8988T (cell line): ENCODE data around the gene KCNAB2.
"Not testable (repeated sequence)": the region's sequence is repeated elsewhere in the genome, so short reads cannot be mapped to it uniquely, and the experiment has no call there.

Experiments used
- DNase-seq: peaks from one replicate; pipeline ENCODE4 v3.0.0; 2011

The KCNAB2 gene

DNA sequence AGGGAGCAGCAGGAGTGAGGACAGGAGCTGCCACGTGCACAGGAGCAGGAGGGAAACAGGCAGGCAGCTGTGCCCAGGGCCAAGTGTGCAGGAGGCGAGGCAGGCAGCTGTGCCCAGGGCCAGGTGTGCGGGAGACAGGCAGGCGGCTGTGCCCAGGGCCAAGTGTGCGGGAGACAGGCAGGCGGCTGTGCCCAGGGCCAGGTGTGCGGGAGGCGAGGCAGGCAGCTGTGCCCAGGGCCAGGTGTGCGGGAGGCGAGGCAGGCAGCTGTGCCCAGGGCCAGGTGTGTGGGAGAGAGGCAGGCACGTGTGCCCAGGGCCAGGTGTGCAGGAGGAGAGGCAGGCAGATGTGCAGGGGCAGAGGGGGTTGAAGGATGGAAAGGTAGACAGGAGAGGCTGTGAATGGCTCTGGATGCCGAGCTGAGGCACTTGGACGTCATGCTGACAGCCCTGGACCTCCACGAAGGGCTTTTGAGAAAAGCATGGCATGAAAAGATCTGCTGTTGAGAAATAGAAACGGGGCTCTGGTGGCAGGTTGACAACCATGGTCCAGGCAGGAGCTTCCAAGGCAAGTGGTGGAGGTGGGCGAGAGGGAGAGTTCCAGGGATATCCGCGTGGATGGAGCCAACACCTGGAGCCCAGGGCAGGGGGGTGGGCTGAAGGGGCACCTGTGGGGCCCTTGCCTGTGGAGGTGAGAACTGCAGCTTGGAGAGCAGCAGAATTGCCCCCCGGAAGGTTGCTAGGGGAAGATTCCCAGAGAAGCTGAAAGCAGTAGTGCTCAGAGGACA, 34.3 kb upstream of the KCNAB2 start:
- DNase-seq = no peak

GRCh38 chr1:6011946-6012258, 33.8 kb upstream of the KCNAB2 start:
- DNase-seq = no peak

DNA sequence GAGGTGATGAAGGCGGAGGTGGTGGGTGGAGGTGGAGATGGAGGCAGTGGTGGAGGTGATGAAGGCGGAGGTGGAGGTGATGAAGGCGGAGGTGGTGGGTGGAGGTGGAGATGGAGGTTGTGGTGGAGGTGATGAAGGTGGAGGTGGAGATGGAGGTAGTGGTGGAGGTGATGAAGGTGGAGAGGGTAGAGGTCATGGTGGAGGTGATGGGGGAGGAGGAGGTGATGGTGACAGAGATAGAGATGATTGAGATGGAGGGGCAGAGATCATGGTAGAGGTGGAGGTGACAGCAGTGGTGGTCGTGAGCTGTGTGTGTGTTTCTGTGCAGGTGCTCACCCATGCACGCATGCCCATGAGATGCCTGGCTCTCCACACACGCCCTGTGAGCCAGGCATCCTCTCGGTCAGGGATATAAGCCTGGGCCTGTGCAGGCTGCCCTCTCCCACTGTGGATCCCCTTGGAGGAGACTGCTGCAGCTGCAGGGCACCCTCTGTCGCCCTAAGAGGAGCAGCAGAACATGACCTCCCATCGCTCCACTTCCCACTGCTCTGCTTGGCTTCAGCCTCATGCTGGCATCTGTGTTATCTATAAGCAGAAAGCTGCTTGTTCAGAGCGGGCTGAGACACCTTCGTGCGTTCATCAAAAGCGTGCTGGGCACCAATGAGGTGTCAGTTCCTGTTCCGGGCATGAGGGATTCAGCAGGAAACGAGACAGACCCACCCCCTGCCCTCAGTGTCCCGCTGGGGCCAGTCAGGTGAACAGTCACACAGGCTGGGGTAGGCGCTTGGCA, 33.0 kb upstream of the KCNAB2 start:
- no peak for DNase-seq

DNA sequence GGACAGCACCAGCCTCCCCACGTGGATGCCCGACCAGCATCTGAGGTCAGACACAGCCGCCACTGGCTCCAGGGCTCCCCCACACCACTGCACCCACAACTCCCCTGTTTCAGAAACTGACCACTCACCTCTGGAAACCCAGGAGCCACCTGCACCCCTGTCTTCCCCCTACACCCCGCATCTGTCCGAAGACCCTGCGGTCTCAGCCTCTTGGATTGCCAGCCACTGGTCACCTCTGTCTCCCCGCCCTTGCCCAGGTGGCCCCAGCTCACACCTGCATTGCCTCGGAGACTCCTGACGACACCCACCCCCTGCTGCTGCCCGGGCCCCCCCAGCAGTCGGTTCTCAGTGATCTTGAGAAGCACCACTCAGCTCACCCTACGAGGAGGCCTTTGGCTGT, 32.2 kb upstream of the KCNAB2 start:
- no peak for DNase-seq

- no peak for DNase-seq
Observed at GRCh38 chr1:6014130-6014999, 31.3 kb upstream of the KCNAB2 start.

DNA sequence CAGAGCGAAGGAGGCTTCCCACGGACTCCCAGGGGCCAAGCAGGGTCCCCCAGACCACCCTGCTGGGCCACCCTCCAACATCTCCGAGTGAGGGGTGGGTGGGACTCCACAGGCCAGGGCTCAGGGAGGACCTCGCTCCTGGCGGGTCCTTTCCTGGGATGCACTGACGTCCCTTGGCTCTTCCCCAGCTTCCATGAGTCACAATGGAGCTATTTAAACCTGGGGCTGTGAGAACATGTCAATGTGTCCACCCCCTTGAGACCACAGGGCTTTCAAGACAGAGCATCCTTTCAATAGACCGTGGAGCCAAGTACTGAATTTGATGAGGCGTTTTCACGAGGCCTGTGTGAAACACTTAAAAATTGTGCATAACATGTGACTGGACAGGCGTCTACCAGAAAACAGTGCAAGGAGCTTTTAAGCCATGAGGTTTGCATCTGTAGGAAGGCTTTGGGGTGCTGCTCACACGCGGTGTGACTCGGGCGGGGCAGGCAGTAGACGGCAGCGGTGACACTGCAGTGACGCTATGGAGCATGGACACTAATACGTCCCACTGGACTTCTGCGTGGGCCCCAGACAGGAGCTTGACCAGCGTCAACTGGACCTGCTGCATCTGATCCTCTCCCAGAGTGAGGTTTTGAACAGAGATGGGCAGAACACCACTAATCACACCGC, 29.4 kb upstream of the KCNAB2 start:
- peak; percentile 64 for DNase-seq

DNA sequence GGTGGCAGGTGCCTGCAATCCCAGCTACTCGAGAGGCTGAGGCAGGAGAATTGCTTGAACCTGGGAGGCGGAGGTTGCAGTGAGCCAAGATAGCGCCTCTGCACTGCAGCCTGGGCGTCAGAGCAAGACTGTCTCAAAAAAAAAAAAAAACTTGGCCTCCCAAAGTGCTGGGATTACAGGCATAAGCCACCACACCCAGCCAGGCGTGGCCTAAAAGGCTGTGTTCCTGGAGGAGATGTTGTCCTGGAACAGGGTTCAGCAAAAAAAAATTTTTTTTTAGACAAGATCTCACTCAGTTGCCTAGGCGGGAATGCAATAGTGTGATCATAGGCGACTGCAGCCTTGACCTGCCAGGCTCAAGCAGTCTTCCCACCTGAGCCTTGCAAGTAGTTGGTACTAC, 28.0 kb upstream of the KCNAB2 start:
- DNase-seq = not testable (repeated sequence)

DNA sequence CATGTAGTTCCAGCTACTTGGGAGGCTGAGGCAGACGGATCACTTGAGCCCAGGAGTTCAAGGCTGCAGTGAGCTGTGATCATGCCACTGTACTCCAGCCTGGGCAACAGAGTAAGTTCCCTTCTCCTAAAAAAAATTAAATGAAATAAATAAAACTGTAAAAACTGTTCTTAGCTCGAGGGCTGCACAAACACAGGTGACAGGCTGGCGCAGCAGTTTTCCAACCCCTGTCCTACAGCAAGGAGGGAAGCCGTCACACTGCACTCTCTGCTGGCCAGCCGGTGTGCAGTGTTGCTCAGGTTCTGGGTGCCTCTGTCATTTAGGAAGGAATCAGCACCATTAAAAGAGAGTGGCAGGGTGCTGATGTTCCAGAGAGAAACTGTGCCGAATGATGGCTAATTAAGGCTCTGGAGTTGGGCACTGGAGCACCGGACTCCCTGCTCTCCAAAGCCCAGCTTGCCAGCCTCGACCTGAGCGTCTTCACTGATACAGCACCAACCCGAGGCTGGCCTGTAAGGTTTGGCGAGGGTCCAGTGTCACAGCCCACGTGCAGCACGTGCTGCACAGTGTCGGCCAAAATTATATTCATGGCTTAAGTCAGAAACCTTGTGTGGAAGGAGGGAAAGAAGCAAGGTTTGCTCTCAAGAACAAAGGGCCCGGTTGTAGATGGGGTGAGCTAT, 26.4 kb upstream of the KCNAB2 start:
- no peak for DNase-seq

- no peak for DNase-seq
Observed at GRCh38 chr1:6022193-6022592, 23.5 kb upstream of the KCNAB2 start.

DNA sequence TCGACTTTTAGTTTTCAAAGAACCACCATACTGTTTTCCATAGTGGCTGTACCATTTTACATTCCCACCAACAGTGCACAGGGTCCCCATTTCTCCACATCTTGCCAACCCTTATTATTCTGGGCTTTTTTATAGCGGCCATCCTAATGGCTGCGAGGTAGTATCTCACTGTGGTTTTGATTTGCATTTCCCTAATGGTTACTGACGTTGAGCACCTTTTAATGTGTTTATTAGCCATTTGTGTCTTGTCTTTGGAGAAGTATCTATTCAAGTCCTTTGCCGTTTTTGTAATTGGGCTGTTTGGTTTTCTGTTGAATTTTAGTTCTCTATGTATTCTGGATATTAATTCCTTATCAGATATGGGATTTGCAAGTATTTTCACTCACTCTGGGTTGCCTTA, 22.3 kb upstream of the KCNAB2 start:
- DNase-seq = no peak

DNA sequence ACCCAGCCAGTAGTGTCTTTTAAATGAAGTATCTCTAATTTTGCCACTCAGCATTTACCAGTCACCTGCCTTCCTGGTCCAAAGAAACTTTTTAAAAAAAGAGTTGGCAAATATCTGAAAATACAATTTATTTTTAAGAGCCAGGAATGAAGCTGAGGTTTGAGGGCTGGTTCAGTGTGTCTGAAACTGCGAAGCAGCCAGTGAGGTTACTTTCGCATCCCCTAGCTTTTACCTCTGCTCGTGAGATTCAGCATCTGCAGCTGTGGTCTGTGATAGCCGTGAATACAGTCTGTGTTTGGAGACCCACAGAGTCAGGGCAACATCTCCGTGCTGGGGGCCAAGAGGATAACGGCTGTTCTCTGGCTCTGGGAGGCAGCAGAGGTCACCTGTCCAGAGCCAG, 21.3 kb upstream of the KCNAB2 start:
- DNase-seq = no peak

DNA sequence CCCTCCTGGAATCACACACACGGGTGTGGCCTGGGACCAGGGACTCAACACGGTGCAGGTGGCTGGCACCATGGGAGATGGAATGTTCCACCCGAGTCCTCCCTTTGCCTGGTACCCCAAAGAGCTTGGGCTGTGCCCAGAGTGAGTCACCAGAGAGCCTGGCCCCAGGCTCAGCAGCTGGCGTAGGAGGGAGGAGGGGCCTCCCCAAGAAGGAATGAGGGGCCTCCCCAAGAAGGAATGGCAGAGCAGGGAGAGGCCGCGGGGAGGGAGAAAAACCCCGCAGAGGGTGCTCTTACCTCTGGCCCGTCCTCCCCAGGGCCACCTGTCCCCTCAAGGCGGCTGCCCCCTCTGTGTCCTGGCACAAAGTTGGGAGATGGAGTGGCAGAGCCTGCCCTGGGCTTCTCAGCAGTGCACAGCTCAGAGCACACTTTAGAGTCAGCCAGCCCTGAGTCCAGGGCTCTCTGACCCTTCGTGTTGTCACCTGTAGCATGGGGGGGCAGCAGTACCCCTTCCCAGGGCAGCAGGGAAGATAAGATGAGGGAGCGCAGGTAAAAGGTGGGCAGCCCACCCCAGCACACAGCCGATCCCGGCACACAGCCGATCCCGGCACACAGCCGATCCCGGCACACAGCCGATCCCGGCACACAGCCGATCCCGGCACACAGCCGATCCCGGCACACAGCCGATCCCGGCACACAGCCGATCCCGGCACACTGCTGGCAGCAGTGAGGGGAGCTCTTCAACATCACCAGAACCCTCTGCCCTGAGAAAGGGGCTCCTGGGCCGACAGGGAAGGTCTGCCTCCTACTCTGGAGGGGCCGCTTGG, 20.2 kb upstream of the KCNAB2 start:
- no peak for DNase-seq

- no peak for DNase-seq
Observed at GRCh38 chr1:6026095-6026809, 19.4 kb upstream of the KCNAB2 start.

DNA sequence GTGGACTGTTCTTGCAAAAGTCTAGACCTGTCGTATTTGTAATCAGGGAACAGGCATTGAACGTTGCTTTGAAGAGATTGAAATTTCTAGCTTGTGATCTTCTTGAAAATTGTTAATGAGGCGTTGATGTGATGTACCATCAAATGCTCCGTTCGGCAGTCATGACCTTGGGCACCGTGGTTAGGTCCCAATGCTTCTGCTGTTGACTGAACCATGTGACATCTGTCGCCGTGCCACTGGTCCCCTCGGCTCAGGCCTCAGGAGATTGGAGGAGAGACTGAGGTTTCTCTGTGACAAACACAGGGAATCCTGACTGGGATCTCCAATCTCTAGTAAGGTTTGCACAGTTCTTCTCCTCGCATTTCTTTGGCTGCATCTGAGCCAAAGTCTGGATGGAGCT, 18.1 kb upstream of the KCNAB2 start:
- DNase-seq = no peak

- DNase-seq = no peak
Observed at GRCh38 chr1:6028042-6028850, 17.4 kb upstream of the KCNAB2 start.

- DNase-seq = no peak
Observed at GRCh38 chr1:6029351-6029750, 16.3 kb upstream of the KCNAB2 start.

DNA sequence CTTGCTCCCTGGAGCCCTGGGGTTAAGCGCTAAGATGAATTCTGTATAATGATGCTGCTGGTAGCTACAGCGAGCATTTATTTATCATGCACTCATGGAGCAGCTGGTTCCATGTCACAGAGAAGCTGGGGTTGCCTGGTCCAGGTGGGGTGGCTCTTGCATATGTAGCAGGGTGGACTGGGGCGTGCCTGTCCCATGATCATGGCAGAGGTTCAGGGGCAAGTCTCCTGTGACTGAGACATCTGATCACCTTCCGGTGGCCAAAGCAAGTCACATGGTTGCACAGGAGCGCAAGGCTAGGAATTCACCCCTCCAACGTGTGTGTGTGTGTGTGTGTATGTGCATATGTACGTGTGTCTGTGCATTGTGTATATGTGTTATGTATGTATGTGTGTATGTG, 15.6 kb upstream of the KCNAB2 start:
- no peak for DNase-seq

DNA sequence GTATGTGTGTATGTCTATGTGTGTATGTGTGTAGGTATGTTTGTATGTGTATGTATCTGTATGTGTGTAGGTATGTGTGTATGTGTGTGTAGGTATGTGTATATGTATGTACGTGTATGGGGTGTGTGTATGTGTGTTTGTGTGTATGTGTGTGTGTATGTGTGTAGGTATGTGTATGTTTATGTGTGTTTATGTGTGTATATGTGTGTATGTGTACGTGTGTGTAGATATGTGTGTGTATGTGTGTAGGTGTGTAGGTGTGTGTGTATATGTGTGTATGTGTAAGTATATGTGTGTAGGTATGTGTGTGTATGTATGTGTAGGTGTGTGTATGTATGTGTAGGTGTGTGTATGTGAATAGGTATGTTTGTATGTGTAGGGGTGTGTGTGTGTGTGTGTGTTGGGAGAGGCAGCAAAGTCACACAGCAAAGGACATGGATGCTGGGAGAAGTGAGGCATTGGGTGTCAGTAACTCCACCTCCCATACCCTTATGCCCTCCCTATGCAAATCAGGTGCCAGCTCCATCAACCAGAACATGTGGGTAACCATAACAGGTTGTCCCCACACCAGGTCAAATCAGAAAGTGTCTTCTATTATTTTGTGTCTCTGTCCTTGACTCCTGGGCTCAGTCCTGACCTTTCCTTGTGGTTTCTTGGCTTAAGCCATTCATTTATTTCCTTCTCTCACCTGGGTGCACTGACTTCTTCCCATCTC, 15.0 kb upstream of the KCNAB2 start:
- no peak for DNase-seq

DNA sequence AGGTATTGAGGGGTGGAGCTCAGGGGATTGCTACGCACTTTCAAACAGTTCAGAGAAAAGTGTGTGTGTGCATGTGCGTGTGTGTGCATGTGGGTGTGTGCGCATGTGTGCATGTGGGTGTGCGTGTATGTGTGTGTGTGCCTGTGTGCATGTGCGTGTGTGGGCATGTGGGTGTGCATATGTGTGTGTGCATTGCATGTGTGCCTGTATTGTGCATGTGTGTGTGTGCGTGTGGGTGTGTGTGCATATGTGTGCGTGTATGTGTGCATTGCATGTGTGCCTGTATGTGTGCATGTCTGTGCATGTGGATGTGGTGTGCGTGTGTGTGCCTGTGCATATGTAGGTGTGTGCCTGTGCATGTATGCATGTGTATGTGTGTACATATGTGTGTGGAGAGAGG, 12.6 kb upstream of the KCNAB2 start:
- no peak for DNase-seq
